Thoracic aorta (tissue), 2 donors: ENCODE results near the gene KAT6B. TPM values are rescaled to one million over a fixed set of nuclear protein-coding genes. Genes with fewer than 3 reads are reported as not detected.

Experiments used
- ATAC-seq: fragments of 150-250 bp; one replicate; pipeline ENCODE4 v1.8.0; 2017; ENCODE audit warnings: low read depth; ENCODE audit not compliant: insufficient number of reproducible peaks, low FRiP score
- DNase-seq: peaks from one replicate; pipeline ENCODE4 v3.0.0-alpha.2; 2020; ENCODE audit warnings: low spot score
- H3K27ac ChIP-seq, 2 donors: fragments of 200-600 bp; sonication (generic); 1 replicate in 1 of 2; 2 replicates in 1 of 2; pipeline ENCODE4 v1.5.1; 2016; ENCODE audit warnings: mild to moderate bottlenecking in 2 of 2, moderate library complexity in 2 of 2
- H3K27me3 ChIP-seq: fragments of 200-600 bp; sonication (generic); replicated peaks from 2 replicates; pipeline ENCODE4 v1.6.0; 2016; ENCODE audit warnings: mild to moderate bottlenecking; ENCODE audit not compliant: insufficient read depth
- H3K36me3 ChIP-seq: fragments of 200-600 bp; sonication (generic); one replicate; pipeline ENCODE4 v1.5.1; 2016
- H3K4me1 ChIP-seq, 2 donors: fragments of 200-600 bp; sonication (generic); 1 replicate in 1 of 2; 2 replicates in 1 of 2; pipeline versions ENCODE4 v1.5.1 to v1.6.0; 2016; ENCODE audit warnings: low read depth in 2 of 2, mild to moderate bottlenecking in 1 of 2; ENCODE audit not compliant: control insufficient read depth in 1 of 2
- H3K4me3 ChIP-seq: fragments of 200-600 bp; sonication (generic); 2 replicates; pipeline ENCODE4 v1.5.1; 2016; ENCODE audit warnings: mild to moderate bottlenecking
- H3K9me3 ChIP-seq: fragments of 200-600 bp; sonication (generic); 2 replicates; pipeline ENCODE4 v1.5.1; 2016
- CTCF ChIP-seq: fragments of 200-600 bp; sonication (generic); IDR thresholded peaks from one replicate; pipeline ENCODE4 v1.5.1; 2019; ENCODE audit warnings: antibody characterized with exemption
- total RNA-seq, 2 donors: library from RNA; depleted of rRNA; stranded (reverse); fragments of >200 nt; gene quantifications; one replicate each; pipeline versions ENCODE4 v1.1.0 to v1.2.3, GENCODE V29; 2016

KAT6B gene
- total RNA-seq, 2 donors from 2014 or later, result 38.4 to 46.9 TPM

- no peaks in the 10 kb centered on the region for H3K9me3 ChIP-seq
- no peak overlapping the region for H3K4me3 ChIP-seq
- no peaks in the 10 kb centered on the region for H3K36me3 ChIP-seq
- no peaks in the 10 kb centered on the region for H3K27me3 ChIP-seq
- TF ChIP-seq CTCF, result no peak
- ATAC-seq (no peak), DNase-seq (no peak)
- H3K27ac ChIP-seq, result no peak overlapping the region
- peaks cover 10 to 17% of the 10 kb centered on the region in 2 donors for H3K4me1 ChIP-seq
Observed at GRCh38 chr10:74867351-74867750, 41.0 kb downstream of the KAT6B start.

- H3K27me3 ChIP-seq, result no peaks in the 10 kb centered on the region
- no peak for TF ChIP-seq CTCF
- ATAC-seq (no peak), DNase-seq (no peak)
- no peak overlapping the region for H3K4me3 ChIP-seq
- no peaks in the 10 kb centered on the region for H3K36me3 ChIP-seq
- H3K27ac ChIP-seq, result no peak overlapping the region
- H3K9me3 ChIP-seq, result no peaks in the 10 kb centered on the region
- peaks cover 10 to 17% of the 10 kb centered on the region in 2 donors for H3K4me1 ChIP-seq
Observed at GRCh38 chr10:74868392-74868977, 42.1 kb downstream of the KAT6B start.

- DNase-seq, result no peak
- Histone ChIP-seq H3K4me3 (no peak overlapping the region), H3K4me1 (peaks cover 10 to 27% of the 10 kb centered on the region in 2 donors), H3K27ac (no peak overlapping the region), H3K9me3 (no peaks in the 10 kb centered on the region), H3K27me3 (no peaks in the 10 kb centered on the region), H3K36me3 (no peaks in the 10 kb centered on the region)
- no peak for TF ChIP-seq CTCF
- no peak for ATAC-seq
Observed at GRCh38 chr10:74869635-74870034, 43.2 kb downstream of the KAT6B start.

- no peak for ATAC-seq
- Histone ChIP-seq H3K27ac (no peak overlapping the region), H3K27me3 (no peaks in the 10 kb centered on the region), H3K36me3 (no peaks in the 10 kb centered on the region), H3K9me3 (no peaks in the 10 kb centered on the region), H3K4me1 (peaks cover 10 to 27% of the 10 kb centered on the region in 2 donors), H3K4me3 (no peak overlapping the region)
- no peak for DNase-seq
- TF ChIP-seq CTCF, result no peak
Observed at GRCh38 chr10:74870191-74870590, 43.8 kb downstream of the KAT6B start.

GRCh38 chr10:74871595-74872382 lies 45.4 kb downstream of the KAT6B start:
- no peak for DNase-seq
- H3K27ac ChIP-seq, result no peak overlapping the region
- no peak for TF ChIP-seq CTCF
- ATAC-seq, result no peak
- peaks cover 2 to 28% of the 10 kb centered on the region in 2 donors for H3K4me1 ChIP-seq
- no peak overlapping the region for H3K4me3 ChIP-seq
- no peaks in the 10 kb centered on the region for H3K36me3 ChIP-seq
- H3K27me3 ChIP-seq, result no peaks in the 10 kb centered on the region
- H3K9me3 ChIP-seq, result no peaks in the 10 kb centered on the region
